PFSK-1 (cell line): ENCODE results near the gene CASK.

Source experiments
- FOXP2 ChIP-seq: optimal IDR thresholded peaks from 2 replicates; pipeline ENCODE3; 2011; ENCODE audit warnings: borderline replicate concordance, control low read depth, inconsistent platforms; ENCODE audit not compliant: insufficient read depth; ENCODE audit errors: extremely low read length, extremely low read depth
- POLR2AphosphoS5 ChIP-seq: IDR thresholded peaks from 2 replicates; pipeline ENCODE4 v1.6.1; 2012; ENCODE audit warnings: low read depth, mild to moderate bottlenecking, control low read depth, low read length, moderate library complexity
- REST ChIP-seq, 2 experiments: IDR thresholded peaks; 2 replicates each; pipeline versions ENCODE4 v1.6.1 to v1.8.0; 2011 to 2012; ENCODE audit warnings: low read depth in 2 of 2, low read length in 2 of 2, control low read depth in 1 of 2, inconsistent platforms in 1 of 2, mild to moderate bottlenecking in 1 of 2, moderate library complexity in 1 of 2; ENCODE audit not compliant: insufficient read depth in 1 of 2
- SIN3A ChIP-seq: IDR thresholded peaks from 2 replicates; pipeline ENCODE4 v1.6.1; 2012; ENCODE audit warnings: mild to moderate bottlenecking, low read length, moderate library complexity, borderline replicate concordance; ENCODE audit not compliant: insufficient read depth

GRCh38 chrX:41716767-41717473 is 206.4 kb downstream of the CASK start:
- TF ChIP-seq REST (IDR thresholded peaks at IDR 0.05; ENCODE audit: insufficient read depth in 1 of 2, low read depth in 2 of 2, low read length in 2 of 2) = no peak
- no peak for TF ChIP-seq POLR2AphosphoS5
- no peak for TF ChIP-seq FOXP2
- no peak for TF ChIP-seq SIN3A
